GM21515 (cell line): ENCODE data around the gene KCNJ15.

ENCODE experiments used
- ATAC-seq: cut with Tn5 transposase; IDR thresholded peaks from one replicate; pipeline ENCODE4 v1.9.1; 2021; ENCODE audit not compliant: unreplicated experiment

KCNJ15 gene

GRCh38 chr21:38352536-38353219 lies 95.9 kb downstream of the KCNJ15 start:
- no peak for ATAC-seq

- ATAC-seq: no peak
Measured at GRCh38 chr21:38354231-38354630, 97.4 kb downstream of the KCNJ15 start.

- ATAC-seq: no peak
Measured at GRCh38 chr21:38354746-38355145, 98.0 kb downstream of the KCNJ15 start.

- no peak for ATAC-seq
Measured at GRCh38 chr21:38355353-38355752, 98.6 kb downstream of the KCNJ15 start.

GRCh38 chr21:38355992-38356781 lies 99.4 kb downstream of the KCNJ15 start:
- peak; percentile 76 for ATAC-seq
